Inflammatory macrophage treated with lipopolysaccharide for 4 hours (primary cell): Measurements from ENCODE around the gene OS9.

Source experiments
- DNase-seq: peaks from one replicate; pipeline ENCODE4 v3.0.0-alpha.2; 2020

OS9 gene

DNA sequence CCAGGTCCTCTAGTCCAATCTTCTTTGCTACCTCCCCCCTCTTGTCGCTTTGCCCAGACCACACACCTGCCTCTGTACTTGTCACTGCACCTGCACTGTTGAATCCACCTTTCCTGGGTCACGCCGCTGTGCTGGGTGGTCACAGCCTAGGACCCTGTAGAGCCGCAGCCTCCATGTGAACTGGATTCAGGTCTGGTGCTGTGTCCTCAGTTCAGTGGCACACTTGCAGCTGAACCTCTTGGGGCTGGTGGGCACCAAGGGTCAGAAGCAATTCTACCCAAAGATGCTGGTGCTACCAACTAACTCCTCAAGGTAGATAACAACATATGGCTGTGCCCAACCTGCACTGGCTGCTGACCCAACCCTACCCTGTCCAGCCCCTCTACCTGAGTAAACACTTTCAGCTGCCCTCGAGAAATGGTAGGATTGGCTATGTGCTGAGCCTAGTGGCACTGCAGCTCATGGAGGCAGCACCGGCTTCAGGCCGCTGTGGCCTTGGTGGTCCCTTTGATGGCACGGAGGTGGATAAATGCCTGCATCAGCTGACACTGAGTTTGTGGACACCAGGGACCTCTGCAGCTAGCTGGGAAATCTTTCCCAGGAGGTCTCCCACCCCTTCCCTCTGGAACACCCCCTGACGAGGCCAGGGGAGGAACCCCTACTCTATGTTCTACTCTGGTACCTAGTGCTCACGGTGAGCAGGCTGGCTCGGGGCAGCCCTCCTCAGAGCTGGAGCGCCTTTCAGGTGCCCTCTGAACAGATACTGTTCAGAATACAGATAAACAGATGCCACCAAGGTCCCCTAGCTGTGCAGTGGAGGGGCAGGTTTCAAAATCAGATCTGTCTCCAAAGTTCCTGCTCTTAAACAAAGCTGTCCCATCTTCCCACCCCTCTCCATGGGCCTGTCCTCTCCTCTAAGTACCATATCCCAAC is 30.3 kb downstream of the OS9 start:
- no peak for DNase-seq

GRCh38 chr12:57724936-57725740 is 31.2 kb downstream of the OS9 start:
- no peak for DNase-seq

DNA sequence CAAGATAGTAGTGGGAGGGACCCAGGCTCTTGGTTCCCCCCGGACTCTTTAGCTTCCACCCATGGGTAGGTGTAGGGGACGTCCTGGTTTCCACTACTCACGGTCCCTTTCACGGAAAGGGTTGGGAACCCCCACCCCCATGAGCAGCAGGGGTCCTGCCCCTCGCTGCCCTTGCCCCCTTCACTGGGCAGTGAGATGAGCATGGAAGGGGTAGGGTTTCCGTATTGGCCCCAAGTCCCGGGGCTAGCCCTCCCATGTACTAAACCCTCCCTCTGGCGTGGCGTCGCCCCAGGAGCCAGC is 31.9 kb downstream of the OS9 start:
- DNase-seq: no peak

GRCh38 chr12:57726151-57726883 is 32.4 kb downstream of the OS9 start:
- peak; percentile 23 for DNase-seq

DNA sequence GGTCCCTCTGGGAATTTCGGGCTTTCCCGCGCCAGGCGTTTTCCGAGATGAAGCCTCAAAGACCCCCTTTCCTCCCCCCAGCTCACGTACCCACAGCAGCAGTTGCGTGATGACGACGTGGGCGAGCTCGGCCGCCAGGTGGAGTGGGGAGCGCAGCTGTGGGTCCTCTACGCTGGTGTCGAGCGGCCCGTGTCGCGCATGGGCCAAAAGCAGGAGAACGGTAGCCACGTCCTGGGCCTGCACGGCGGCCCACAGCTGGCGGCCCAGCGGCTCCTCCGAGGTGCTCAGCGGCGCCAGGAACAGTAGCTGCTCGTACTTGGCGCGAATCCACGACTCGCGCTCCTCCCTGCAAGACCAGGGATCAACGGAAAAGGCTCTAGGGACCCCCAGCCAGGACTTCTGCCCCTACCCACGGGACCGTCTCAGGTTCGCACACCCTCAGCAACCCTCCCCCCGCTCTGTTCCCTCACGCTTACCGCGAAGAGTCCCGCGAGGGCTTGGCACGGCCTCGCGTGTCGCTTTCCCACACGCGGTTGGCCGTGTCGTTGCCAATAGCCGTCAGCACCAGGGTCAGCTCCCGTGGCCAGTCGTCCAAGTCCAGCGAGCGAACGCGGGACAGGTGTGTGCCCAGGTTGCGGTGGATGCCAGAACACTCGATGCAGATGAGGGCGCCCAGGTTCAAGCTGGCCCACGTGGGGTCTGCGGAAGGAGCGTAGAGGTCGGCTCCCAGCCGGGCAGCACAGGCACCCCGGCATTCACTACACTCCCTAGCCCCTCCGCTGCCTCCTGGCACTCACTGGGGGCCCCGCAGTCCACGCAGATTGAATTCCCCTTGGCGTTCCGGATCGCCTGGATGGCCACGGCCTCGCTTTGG is 33.2 kb downstream of the OS9 start:
- no peak for DNase-seq

GRCh38 chr12:57727758-57728395 is 33.9 kb downstream of the OS9 start:
- DNase-seq: no peak

GRCh38 chr12:57729321-57729844 is 35.5 kb downstream of the OS9 start:
- no peak for DNase-seq

DNA sequence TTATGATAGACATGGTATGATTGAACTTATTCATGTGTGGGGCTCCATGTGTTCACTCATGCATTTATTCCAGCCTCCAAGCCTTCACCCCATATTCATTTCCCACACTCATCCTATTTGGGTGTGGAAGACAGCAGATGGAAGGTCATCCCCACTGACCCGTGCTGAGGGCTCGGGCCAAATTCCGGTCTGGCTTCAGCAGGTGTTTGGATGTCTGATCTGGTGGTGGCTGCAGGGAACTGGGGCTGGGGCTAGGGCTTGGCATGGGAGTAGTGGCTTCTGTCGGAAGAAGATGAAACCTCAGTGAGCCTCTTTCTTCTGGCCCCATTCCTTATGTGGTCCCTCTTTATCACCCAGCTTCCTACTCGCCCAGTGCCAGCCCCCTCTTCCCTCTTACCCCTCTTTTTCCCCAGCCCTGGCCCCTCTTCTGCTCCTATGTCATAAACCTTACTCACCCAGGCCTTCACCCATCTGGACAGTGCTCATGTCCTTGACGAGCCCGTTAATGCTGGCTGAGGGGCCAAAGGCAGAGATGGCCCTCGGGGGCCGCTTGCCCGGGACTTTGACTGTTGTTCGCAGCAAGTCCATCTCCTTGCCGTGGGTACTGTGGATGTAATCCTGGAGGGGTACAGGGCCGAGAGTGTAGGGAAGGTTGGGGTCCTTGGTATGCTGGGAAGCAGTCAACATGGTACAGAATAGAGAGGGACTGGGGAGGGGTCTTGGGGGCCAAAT is 36.6 kb downstream of the OS9 start:
- no peak for DNase-seq

GRCh38 chr12:57731411-57732080 is 37.6 kb downstream of the OS9 start:
- no peak for DNase-seq

- DNase-seq: no peak
Measured at GRCh38 chr12:57732270-57732669, 38.3 kb downstream of the OS9 start.

DNA sequence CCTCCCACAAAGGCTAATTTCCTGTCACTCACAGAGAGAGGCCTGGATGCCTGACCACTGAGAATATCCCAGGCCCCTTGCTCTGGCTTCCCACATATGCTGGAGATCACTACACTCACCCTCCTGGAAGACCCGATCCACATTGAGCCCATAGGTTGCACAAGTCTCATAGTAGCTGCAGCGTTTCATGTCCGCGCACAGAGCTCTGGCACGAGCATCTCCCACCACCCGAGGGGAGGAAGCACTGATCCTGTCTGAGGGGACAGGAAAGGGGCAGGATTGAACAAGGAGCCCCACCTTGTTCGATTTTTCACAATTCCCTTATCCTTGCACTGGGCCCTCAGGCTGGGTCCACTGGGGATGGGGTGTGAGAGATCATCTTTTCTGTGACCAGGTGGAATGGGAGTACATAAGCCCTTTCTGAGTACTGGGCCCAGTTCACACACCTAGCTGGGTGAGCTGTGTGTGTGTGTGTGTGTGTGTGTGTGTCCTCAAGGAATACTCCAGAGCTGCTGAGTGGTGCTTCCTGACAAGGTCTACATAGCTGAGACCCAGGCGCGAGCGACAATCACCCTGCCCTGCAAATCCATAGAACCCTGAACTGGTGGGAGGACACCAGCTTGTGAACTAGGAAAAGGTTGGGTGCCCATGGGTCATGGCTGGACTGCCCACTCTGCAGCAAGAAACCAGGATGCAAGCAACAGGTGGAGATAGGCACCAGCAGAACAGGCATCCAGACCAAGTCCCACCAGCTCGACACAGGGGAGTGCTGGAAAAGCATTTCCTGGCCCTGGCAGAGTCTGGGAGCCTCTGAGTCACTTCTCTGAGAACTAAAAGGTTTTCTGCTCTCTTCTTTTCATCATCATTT is 39.0 kb downstream of the OS9 start:
- DNase-seq: no peak

GRCh38 chr12:57733928-57734327 is 40.0 kb downstream of the OS9 start:
- no peak for DNase-seq

- DNase-seq: no peak
Measured at GRCh38 chr12:57734591-57734990, 40.7 kb downstream of the OS9 start.

GRCh38 chr12:57735198-57735855 is 41.4 kb downstream of the OS9 start:
- no peak for DNase-seq

DNA sequence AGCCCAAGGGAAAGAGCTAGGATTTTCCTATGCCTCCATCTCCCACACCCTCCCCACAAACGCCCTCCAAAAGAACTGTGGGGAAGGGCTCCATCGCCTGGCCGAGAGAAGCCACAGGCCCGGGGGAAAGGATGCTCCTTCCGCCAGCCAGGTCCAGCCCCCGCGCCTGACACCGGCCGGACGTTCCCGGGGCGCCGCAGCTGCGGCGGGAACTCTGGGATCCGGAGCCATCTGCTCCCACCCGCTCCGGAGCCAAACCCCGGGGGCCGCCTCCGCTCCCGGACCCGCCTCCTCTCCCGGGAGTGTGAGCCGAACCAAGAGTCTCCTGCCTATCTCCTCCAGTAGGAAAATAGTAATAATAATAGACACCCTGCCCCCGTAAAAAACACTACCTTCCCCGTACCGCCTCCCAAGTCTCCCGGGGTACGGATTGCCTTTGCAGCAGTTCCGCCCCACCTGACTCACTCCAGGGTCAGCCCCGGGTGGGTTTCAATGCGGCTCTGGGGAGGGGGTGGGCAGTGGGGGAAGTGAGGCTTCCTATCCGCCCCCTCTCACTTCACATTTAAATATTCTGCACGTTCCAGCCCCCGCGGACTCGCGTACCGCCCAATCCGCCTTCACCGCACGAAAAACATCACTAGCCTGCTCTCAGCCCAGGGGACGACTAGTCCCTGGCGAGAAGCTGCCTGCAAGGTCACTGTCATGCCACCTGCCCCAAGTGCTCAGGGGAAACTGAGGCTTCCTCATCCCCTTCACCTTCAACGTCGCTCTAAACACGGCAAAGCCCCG is 42.2 kb downstream of the OS9 start:
- no peak for DNase-seq

GRCh38 chr12:57736741-57737466 is 43.0 kb downstream of the OS9 start:
- DNase-seq: no peak
